Medulla oblongata (tissue), 1 donor: ENCODE results near the gene CPT1A.
A peak's percentile ranks its signal among the peaks of the same experiment; 100 is the strongest.

Experiments used
- DNase-seq: peaks from one replicate; pipeline ENCODE4 v3.0.0-alpha.2; 2015; ENCODE audit errors: extremely low spot score

The CPT1A gene

GRCh38 chr11:68831124-68831523 is 10.6 kb downstream of the CPT1A start:
- DNase-seq = no peak

- no peak for DNase-seq
Measured at GRCh38 chr11:68829581-68829980, 12.1 kb downstream of the CPT1A start.

GRCh38 chr11:68828957-68829356 is 12.8 kb downstream of the CPT1A start:
- DNase-seq = no peak

GRCh38 chr11:68828155-68828931 is 13.4 kb downstream of the CPT1A start:
- DNase-seq = peak; percentile 26

GRCh38 chr11:68827733-68828132 is 14.0 kb downstream of the CPT1A start:
- no peak for DNase-seq

- DNase-seq = no peak
Measured at GRCh38 chr11:68826726-68827125, 15.0 kb downstream of the CPT1A start.

- DNase-seq = no peak
Measured at GRCh38 chr11:68825571-68825970, 16.1 kb downstream of the CPT1A start.

GRCh38 chr11:68822546-68822945 is 19.2 kb downstream of the CPT1A start:
- no peak for DNase-seq

- DNase-seq = no peak
Measured at GRCh38 chr11:68821670-68822069, 20.0 kb downstream of the CPT1A start.

GRCh38 chr11:68819362-68819761 is 22.4 kb downstream of the CPT1A start:
- DNase-seq = no peak

GRCh38 chr11:68818181-68818580 is 23.5 kb downstream of the CPT1A start:
- DNase-seq = no peak

GRCh38 chr11:68817554-68817953 is 24.2 kb downstream of the CPT1A start:
- DNase-seq = no peak

GRCh38 chr11:68816917-68817419 is 24.7 kb downstream of the CPT1A start:
- DNase-seq = no peak

- no peak for DNase-seq
Measured at GRCh38 chr11:68816251-68816776, 25.4 kb downstream of the CPT1A start.

- DNase-seq = no peak
Measured at GRCh38 chr11:68813773-68814172, 27.9 kb downstream of the CPT1A start.

- no peak for DNase-seq
Measured at GRCh38 chr11:68812526-68812925, 29.2 kb downstream of the CPT1A start.

GRCh38 chr11:68810164-68810563 is 31.6 kb downstream of the CPT1A start:
- DNase-seq = peak; percentile 44

GRCh38 chr11:68809506-68809905 is 32.2 kb downstream of the CPT1A start:
- no peak for DNase-seq

- DNase-seq = no peak
Measured at GRCh38 chr11:68808787-68809186, 32.9 kb downstream of the CPT1A start.

GRCh38 chr11:68806931-68807844 is 34.5 kb downstream of the CPT1A start:
- no peak for DNase-seq

- DNase-seq = no peak
Measured at GRCh38 chr11:68804786-68805185, 36.9 kb downstream of the CPT1A start.

GRCh38 chr11:68803766-68804165 is 38.0 kb downstream of the CPT1A start:
- DNase-seq = no peak
